Activated T-cell treated with anti-CD3 and anti-CD28 coated beads, Interleukin-2, amount 50 U/mL, for 72 hours (primary cell): ENCODE measurements around the gene HSH2D. TPM values are rescaled to one million over a fixed set of nuclear protein-coding genes. Genes with fewer than 3 reads are reported as not detected.

Source experiments
- ATAC-seq, 2 donors: fragments of 150-1000 bp; cut with Tn5 transposase; replicated peaks in 1 of 2; 2 replicates each; pipeline ENCODE4 v1.10.0; 2021; ENCODE audit warnings: moderate library complexity in 2 of 2, mild to moderate bottlenecking in 1 of 2
- DNase-seq, 2 donors: peaks; one replicate each; pipeline ENCODE4 v3.0.0; 2021 to 2022; ENCODE audit warnings: mixed read lengths in 1 of 2
- H3K27ac Mint-ChIP-seq: one replicate; pipeline ENCODE4 v1.8.0; 2022; ENCODE audit warnings: mild to moderate bottlenecking, moderate library complexity, mixed read lengths
- H3K27me3 Mint-ChIP-seq: one replicate; pipeline ENCODE4 v1.8.0; 2022; ENCODE audit warnings: low read depth, mixed read lengths
- H3K36me3 Mint-ChIP-seq, 2 donors: one replicate each; pipeline ENCODE4 v1.8.0; 2022; ENCODE audit warnings: mixed read lengths in 2 of 2, mild to moderate bottlenecking in 1 of 2; ENCODE audit not compliant: insufficient read depth in 2 of 2
- H3K4me1 Mint-ChIP-seq: one replicate; pipeline ENCODE4 v1.8.0; 2022; ENCODE audit warnings: low read depth, mixed read lengths
- H3K4me3 Mint-ChIP-seq, 2 donors: one replicate each; pipeline ENCODE4 v1.8.0; 2022; ENCODE audit warnings: mild to moderate bottlenecking in 2 of 2, mixed read lengths in 2 of 2, moderate library complexity in 2 of 2
- H3K9me3 Mint-ChIP-seq, 2 donors: one replicate each; pipeline ENCODE4 v1.8.0; 2022; ENCODE audit warnings: mixed read lengths in 2 of 2
- total RNA-seq, 2 donors: library from RNA; stranded (reverse); gene quantifications; one replicate each; pipeline ENCODE4 v1.2.3, GENCODE V29; 2022

HSH2D gene
- total RNA-seq, 2 donors from 2014 or later, result 29.9 to 37.2 TPM

GRCh38 chr19:16193466-16193865, 50.0 kb downstream of the HSH2D start:
- peaks cover 2 to 4% of the 10 kb centered on the region in 2 donors for H3K36me3 Mint-ChIP-seq
- ATAC-seq (no peak), DNase-seq (no peak)
- no peak overlapping the region for H3K27ac Mint-ChIP-seq
- no peak overlapping the region for H3K4me3 Mint-ChIP-seq
- peaks cover 14% of the 10 kb centered on the region for H3K4me1 Mint-ChIP-seq
- no peaks in the 10 kb centered on the region for H3K27me3 Mint-ChIP-seq
- no peaks in the 10 kb centered on the region for H3K9me3 Mint-ChIP-seq

GRCh38 chr19:16197188-16197621, 53.7 kb downstream of the HSH2D start:
- H3K4me3 Mint-ChIP-seq, result peak overlapping the region; percentile 82 to 95
- H3K4me1 Mint-ChIP-seq, result peaks cover 45% of the 10 kb centered on the region
- no peaks in the 10 kb centered on the region for H3K27me3 Mint-ChIP-seq
- peak overlapping the region; percentile 94 for H3K27ac Mint-ChIP-seq
- no peaks in the 10 kb centered on the region for H3K9me3 Mint-ChIP-seq
- H3K36me3 Mint-ChIP-seq, result peaks cover 0 to 5% of the 10 kb centered on the region in 2 donors
- ATAC-seq (no peak), DNase-seq (no peak)

- Mint-ChIP-seq H3K27me3 (no peaks in the 10 kb centered on the region), H3K4me1 (peaks cover 51% of the 10 kb centered on the region), H3K36me3 (peaks cover 0 to 10% of the 10 kb centered on the region in 2 donors), H3K9me3 (no peaks in the 10 kb centered on the region), H3K4me3 (peak within 1 kb of the TSS; percentile 82 to 95), H3K27ac (peak within 1 kb of the TSS; percentile 94)
- ATAC-seq (peak; percentile 94 to 95), DNase-seq (peak; percentile 99 to 100)
These were observed 54.3 kb downstream of the HSH2D start, which contains the start of gene AP1M1 for GRCh38 chr19:16197622-16198369. Gene AP1M1 (plus strand): TSS chr19:16197911. CDS start chr19:16198027, 116 bp downstream.

DNA sequence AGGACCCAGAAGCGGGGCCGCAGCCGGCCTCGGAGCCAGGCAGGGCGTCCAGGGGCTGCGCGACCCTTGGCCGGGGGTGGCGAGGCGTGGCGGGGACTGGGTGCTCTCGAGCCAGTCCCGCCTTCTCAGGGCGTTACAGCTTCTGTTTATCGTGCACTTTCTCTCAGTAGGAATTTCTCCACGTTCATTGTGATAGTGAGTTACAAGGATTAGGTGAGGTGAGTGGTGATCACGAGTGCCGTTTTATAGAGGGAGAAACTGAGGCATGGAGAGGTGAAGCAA, 54.8 kb downstream of the HSH2D start:
- no peak for DNase-seq
- Mint-ChIP-seq H3K9me3 (no peaks in the 10 kb centered on the region), H3K27ac (no peak overlapping the region), H3K36me3 (peaks cover 0 to 11% of the 10 kb centered on the region in 2 donors), H3K4me1 (peaks cover 56% of the 10 kb centered on the region), H3K4me3 (peak overlapping the region; percentile 82 to 95), H3K27me3 (no peaks in the 10 kb centered on the region)
- ATAC-seq, result no peak

- H3K27me3 Mint-ChIP-seq, result no peaks in the 10 kb centered on the region
- no peaks in the 10 kb centered on the region for H3K9me3 Mint-ChIP-seq
- H3K4me1 Mint-ChIP-seq, result peaks cover 56% of the 10 kb centered on the region
- ATAC-seq (no peak), DNase-seq (no peak)
- H3K4me3 Mint-ChIP-seq, result peak overlapping the region; percentile 82 to 95
- H3K36me3 Mint-ChIP-seq, result peaks cover 0 to 11% of the 10 kb centered on the region in 2 donors
- H3K27ac Mint-ChIP-seq, result no peak overlapping the region
These were observed 55.9 kb downstream of the HSH2D start for GRCh38 chr19:16199275-16199932.

- H3K36me3 Mint-ChIP-seq, result peaks cover 0 to 12% of the 10 kb centered on the region in 2 donors
- H3K9me3 Mint-ChIP-seq, result no peaks in the 10 kb centered on the region
- ATAC-seq, result no peak
- no peaks in the 10 kb centered on the region for H3K27me3 Mint-ChIP-seq
- no peak for DNase-seq
- peak overlapping the region; percentile 10 for H3K27ac Mint-ChIP-seq
- H3K4me1 Mint-ChIP-seq, result peaks cover 56% of the 10 kb centered on the region
- peak overlapping the region; percentile 30 to 65 for H3K4me3 Mint-ChIP-seq
These were observed 56.8 kb downstream of the HSH2D start for GRCh38 chr19:16200038-16201010.

DNA sequence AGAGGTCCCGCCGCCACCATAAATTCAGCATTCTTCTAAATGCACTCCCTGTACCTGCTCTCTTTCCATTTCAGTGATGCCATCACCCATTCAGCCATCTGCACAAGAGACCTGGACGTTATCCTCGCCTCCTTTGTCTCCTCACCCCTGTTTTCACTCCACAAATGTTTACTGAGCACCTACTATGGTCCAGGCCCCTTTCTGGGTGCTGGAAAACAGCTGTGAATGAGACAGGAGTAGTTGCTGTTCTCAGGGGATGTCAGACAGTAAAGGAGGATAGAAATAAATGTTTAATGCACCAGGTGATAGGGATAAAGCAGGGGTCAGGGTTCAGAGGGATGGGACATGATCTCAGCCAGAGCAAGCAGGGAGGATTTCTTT, 57.5 kb downstream of the HSH2D start:
- DNase-seq, result no peak
- Mint-ChIP-seq H3K4me3 (peak overlapping the region in 1 of 2 donors; percentile 65), H3K36me3 (peaks cover 0 to 12% of the 10 kb centered on the region in 2 donors), H3K9me3 (no peaks in the 10 kb centered on the region), H3K27me3 (no peaks in the 10 kb centered on the region), H3K4me1 (peaks cover 56% of the 10 kb centered on the region), H3K27ac (peak overlapping the region; percentile 10)
- no peak for ATAC-seq

DNA sequence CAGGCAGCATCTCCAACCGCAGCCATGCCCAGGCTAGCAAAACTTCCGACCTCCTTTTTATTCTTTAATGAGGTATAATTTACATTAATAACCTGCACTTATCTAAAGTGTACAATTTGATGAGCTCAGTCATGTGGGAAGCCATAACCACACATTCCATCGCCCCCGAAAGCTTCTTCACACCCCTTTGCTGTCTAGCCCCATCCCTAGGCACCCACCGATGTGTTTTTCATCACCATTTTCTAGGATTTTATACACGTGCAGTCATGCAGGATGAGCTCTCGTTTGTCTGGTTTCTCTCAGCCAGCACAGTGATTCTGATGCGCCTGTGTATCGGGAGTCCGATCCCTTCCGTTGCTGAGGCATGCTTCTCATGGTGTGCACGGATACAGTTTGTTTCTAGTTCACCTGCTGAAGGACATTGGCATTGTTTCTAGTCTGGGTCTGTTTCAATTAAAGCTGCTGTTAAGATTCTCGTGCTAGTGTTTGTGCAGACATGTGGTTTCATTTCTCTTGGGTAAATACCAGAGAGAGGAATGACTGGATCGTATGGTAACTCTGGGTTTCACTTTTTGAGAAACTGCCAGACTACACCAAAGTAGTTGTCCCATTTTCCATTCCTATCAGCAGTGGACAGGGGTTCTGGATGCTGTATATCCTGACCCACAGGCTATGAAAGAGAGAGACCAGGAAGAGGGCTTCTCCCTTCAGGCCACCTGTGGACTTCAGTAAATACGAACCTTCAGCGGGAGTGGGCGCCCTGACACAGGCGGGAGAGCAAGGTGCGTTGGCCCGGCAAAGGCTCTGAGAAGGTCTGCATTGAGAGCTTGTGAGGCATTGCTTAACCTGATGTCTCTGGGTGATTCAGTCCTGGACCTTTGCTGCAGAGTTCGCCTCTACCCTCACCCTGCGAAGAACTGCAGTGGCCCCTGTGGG, 59.1 kb downstream of the HSH2D start:
- Mint-ChIP-seq H3K27ac (peak overlapping the region; percentile 2), H3K27me3 (no peaks in the 10 kb centered on the region), H3K36me3 (peaks cover 2 to 12% of the 10 kb centered on the region in 2 donors), H3K9me3 (no peaks in the 10 kb centered on the region), H3K4me3 (peak overlapping the region; percentile 3 to 53), H3K4me1 (peaks cover 61% of the 10 kb centered on the region)
- DNase-seq, result no peak
- ATAC-seq, result peak in 1 of 2 donors; percentile 38

- Mint-ChIP-seq H3K27me3 (no peaks in the 10 kb centered on the region), H3K4me3 (peak overlapping the region; percentile 3 to 19), H3K36me3 (peaks cover 2 to 12% of the 10 kb centered on the region in 2 donors), H3K4me1 (peaks cover 66% of the 10 kb centered on the region), H3K27ac (no peak overlapping the region), H3K9me3 (no peaks in the 10 kb centered on the region)
- DNase-seq, result no peak
- no peak for ATAC-seq
These were observed 59.9 kb downstream of the HSH2D start for GRCh38 chr19:16203256-16204004.

GRCh38 chr19:16204005-16204294, 60.5 kb downstream of the HSH2D start:
- no peak overlapping the region for H3K27ac Mint-ChIP-seq
- peaks cover 2 to 12% of the 10 kb centered on the region in 2 donors for H3K36me3 Mint-ChIP-seq
- ATAC-seq (no peak), DNase-seq (no peak)
- H3K4me3 Mint-ChIP-seq, result no peak overlapping the region
- H3K4me1 Mint-ChIP-seq, result peaks cover 64% of the 10 kb centered on the region
- H3K27me3 Mint-ChIP-seq, result no peaks in the 10 kb centered on the region
- no peaks in the 10 kb centered on the region for H3K9me3 Mint-ChIP-seq

DNA sequence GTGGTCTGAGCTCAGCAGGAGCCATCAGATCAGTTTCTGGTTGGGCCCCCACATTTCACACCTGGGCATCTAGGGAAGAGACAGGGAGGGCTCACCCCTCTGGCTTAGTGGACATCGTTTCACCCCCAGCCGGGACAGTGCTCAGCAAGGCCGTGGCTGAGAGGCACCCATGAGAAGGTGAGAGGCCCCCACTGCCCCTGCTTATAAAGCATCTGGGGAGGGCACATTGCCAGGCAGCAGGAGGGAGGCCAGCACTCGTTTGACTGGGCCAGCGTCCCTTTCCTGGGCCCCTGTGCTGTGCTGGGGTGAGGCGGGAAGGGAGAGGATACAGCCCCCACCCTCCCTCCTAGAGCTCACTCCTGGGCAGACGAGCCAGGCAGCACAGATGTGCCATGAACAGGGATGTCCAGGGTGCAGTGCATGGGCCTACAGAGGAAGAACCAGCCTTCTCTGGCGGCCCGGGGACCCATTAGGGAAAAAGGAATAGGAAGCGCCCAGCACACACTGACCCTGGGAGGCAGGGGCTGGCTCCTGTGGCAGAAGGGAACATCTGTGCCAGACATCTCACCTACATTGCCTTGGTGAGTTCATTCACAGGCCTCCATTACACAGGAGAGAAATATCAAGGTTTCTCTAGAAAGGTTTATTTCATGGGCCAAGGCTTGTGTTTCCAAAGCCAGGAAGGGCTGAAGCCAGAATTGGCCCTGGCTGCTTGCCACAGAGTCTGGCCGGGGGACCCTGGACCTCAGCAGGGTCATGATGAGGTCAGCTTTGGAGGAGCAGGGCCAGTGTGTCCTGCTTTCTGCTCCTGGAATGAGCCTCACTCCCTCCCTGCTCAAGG, 61.9 kb downstream of the HSH2D start:
- Mint-ChIP-seq H3K27ac (no peak overlapping the region), H3K4me1 (peaks cover 58% of the 10 kb centered on the region), H3K9me3 (no peaks in the 10 kb centered on the region), H3K36me3 (peaks cover 14 to 18% of the 10 kb centered on the region in 2 donors), H3K4me3 (no peak overlapping the region), H3K27me3 (no peaks in the 10 kb centered on the region)
- ATAC-seq (no peak), DNase-seq (no peak)
